Hepatocyte (in vitro differentiated cells): ENCODE data around the gene ATG16L2. TPM values are rescaled to one million over a fixed set of nuclear protein-coding genes. Genes with fewer than 3 reads are reported as not detected.
A peak's percentile ranks its signal among the peaks of the same experiment; 100 is the strongest.

ENCODE experiments used
- DNase-seq: peaks from one replicate; pipeline ENCODE4 v3.0.0-alpha.2; 2016; ENCODE audit warnings: low spot score
- H2AFZ ChIP-seq: fragments of 200-600 bp; sonication (generic); 2 replicates; pipeline ENCODE4 v1.6.0; 2016; ENCODE audit warnings: antibody characterized with exemption, mild to moderate bottlenecking
- H3K27ac ChIP-seq: fragments of 200-600 bp; sonication (generic); 2 replicates; pipeline ENCODE4 v1.5.1; 2016; ENCODE audit warnings: mild to moderate bottlenecking
- H3K27me3 ChIP-seq: fragments of 200-600 bp; sonication (generic); 2 replicates; pipeline ENCODE4 v1.6.1; 2016
- H3K36me3 ChIP-seq: fragments of 200-600 bp; sonication (generic); replicated peaks from 2 replicates; pipeline ENCODE4 v1.5.1; 2016; ENCODE audit warnings: low read depth; ENCODE audit not compliant: insufficient read depth
- H3K4me1 ChIP-seq: fragments of 200-600 bp; sonication (generic); 2 replicates; pipeline ENCODE4 v1.5.1; 2016; ENCODE audit warnings: mild to moderate bottlenecking, moderate library complexity; ENCODE audit not compliant: insufficient read depth
- H3K4me2 ChIP-seq: fragments of 200-600 bp; sonication (generic); 2 replicates; pipeline ENCODE4 v1.6.0; 2016
- H3K4me3 ChIP-seq: fragments of 200-600 bp; sonication (generic); 2 replicates; pipeline ENCODE4 v1.5.1; 2016; ENCODE audit warnings: mild to moderate bottlenecking
- H3K79me2 ChIP-seq: fragments of 200-600 bp; sonication (generic); 2 replicates; pipeline ENCODE4 v1.6.0; 2017; ENCODE audit warnings: mild to moderate bottlenecking
- H3K9me2 ChIP-seq: fragments of 200-600 bp; sonication (generic); replicated peaks from 2 replicates; pipeline ENCODE4 v1.6.0; 2017; ENCODE audit warnings: mild to moderate bottlenecking; ENCODE audit not compliant: insufficient read depth
- H3K9me3 ChIP-seq: fragments of 200-600 bp; sonication (generic); 2 replicates; pipeline ENCODE4 v1.5.1; 2016; ENCODE audit warnings: low read depth, mild to moderate bottlenecking
- H4K20me1 ChIP-seq: fragments of 200-600 bp; sonication (generic); 2 replicates; pipeline ENCODE4 v1.6.0; 2016; ENCODE audit warnings: mild to moderate bottlenecking; ENCODE audit not compliant: insufficient read depth, poor library complexity, severe bottlenecking
- EZH2 ChIP-seq: fragments of 200-600 bp; sonication (generic); IDR thresholded peaks from 2 replicates; pipeline ENCODE4 v1.6.1; 2016; ENCODE audit warnings: antibody characterized with exemption, mild to moderate bottlenecking, borderline replicate concordance
- EZH2phosphoT487 ChIP-seq: fragments of 200-600 bp; sonication (generic); IDR thresholded peaks from one replicate; pipeline ENCODE4 v1.6.1; 2018; ENCODE audit warnings: antibody characterized with exemption, mild to moderate bottlenecking, low read depth, moderate library complexity; ENCODE audit not compliant: unreplicated experiment, severe bottlenecking
- WGBS: methylation state at CpG from one replicate; pipeline ENCODE4 v1.1.6; 2016; ENCODE audit warnings: low lambda C conversion rate; ENCODE audit errors: missing lambda C conversion rate; 5-methylcytosine and 5-hydroxymethylcytosine counted together
- polyA plus RNA-seq: library from polyadenylated mRNA; unstranded; fragments of >200 nt; fragmentation: Nextera tagmentation; extraction: Ambion mirVana; gene quantifications from 2 replicates; pipeline ENCODE4 v1.2.1, GENCODE V29; 2016
- total RNA-seq: library from RNA; depleted of rRNA; stranded (reverse); fragments of >200 nt; gene quantifications from 2 replicates; pipeline ENCODE4 v1.2.3, GENCODE V29; 2014
- TF ChIP-seq, protein P1 (sequence below): fragments of 200-600 bp; sonication (generic); IDR thresholded peaks from 2 replicates; pipeline ENCODE4 v1.5.1; 2016; ENCODE audit warnings: antibody characterized with exemption, mild to moderate bottlenecking; ENCODE audit not compliant: poor library complexity

The ATG16L2 gene
- total and polyA plus RNA-seq, 2 experiments from 2014 or later: 11.5 to 20.3 TPM

DNA sequence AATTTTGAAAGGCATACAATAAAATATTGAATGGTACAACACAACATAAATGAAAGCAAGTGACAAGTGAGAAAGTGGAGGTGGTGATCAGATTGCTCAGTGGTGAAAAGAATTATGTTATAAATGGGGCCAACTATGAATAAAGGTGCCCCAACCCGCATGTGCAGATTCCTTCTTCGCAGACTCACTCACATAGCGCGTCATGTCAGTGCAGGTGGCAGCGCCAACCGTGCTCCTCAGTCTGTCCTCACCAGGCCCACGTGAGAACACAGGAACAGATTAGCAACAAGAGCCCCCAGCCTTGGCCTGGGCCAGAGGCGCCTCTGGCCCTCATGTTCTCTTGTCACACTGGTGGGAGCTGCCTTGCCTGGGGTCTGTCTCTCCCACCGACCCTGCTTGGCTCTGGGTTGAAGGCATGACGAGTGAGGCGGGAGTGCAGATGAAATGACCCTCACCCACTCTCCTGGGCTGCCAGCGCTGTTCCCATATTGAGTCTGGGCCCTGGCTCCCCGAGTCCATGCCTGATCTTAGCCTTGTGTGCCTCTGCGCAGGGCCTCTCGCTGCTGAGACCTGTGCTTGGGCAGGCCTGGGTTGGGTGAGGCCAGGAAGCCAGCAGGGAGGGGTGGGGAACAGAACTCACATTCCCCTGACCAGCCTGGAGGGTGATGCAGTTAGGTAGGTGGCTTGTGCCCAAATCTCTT, 6.4 kb downstream of the ATG16L2 start:
- WGBS: 97% methylated on average over 15 of the region's 15 CpGs
- Histone ChIP-seq H3K4me2 (peak overlapping the region; percentile 100), H3K27me3 (no peaks in the 10 kb centered on the region), H3K9me3 (no peaks in the 10 kb centered on the region), H3K79me2 (peaks cover 5% of the 10 kb centered on the region), H2AFZ (no peak overlapping the region), H3K36me3 (no peaks in the 10 kb centered on the region), H3K27ac (no peak overlapping the region), H3K9me2 (no peaks in the 10 kb centered on the region), H3K4me1 (peaks cover 12% of the 10 kb centered on the region), H4K20me1 (no peaks in the 10 kb centered on the region), H3K4me3 (no peak overlapping the region)
- DNase-seq: no peak
- TF ChIP-seq, protein P1, sequence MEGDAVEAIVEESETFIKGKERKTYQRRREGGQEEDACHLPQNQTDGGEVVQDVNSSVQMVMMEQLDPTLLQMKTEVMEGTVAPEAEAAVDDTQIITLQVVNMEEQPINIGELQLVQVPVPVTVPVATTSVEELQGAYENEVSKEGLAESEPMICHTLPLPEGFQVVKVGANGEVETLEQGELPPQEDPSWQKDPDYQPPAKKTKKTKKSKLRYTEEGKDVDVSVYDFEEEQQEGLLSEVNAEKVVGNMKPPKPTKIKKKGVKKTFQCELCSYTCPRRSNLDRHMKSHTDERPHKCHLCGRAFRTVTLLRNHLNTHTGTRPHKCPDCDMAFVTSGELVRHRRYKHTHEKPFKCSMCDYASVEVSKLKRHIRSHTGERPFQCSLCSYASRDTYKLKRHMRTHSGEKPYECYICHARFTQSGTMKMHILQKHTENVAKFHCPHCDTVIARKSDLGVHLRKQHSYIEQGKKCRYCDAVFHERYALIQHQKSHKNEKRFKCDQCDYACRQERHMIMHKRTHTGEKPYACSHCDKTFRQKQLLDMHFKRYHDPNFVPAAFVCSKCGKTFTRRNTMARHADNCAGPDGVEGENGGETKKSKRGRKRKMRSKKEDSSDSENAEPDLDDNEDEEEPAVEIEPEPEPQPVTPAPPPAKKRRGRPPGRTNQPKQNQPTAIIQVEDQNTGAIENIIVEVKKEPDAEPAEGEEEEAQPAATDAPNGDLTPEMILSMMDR: no peak
- TF ChIP-seq EZH2phosphoT487 (no peak), EZH2 (no peak)

DNA sequence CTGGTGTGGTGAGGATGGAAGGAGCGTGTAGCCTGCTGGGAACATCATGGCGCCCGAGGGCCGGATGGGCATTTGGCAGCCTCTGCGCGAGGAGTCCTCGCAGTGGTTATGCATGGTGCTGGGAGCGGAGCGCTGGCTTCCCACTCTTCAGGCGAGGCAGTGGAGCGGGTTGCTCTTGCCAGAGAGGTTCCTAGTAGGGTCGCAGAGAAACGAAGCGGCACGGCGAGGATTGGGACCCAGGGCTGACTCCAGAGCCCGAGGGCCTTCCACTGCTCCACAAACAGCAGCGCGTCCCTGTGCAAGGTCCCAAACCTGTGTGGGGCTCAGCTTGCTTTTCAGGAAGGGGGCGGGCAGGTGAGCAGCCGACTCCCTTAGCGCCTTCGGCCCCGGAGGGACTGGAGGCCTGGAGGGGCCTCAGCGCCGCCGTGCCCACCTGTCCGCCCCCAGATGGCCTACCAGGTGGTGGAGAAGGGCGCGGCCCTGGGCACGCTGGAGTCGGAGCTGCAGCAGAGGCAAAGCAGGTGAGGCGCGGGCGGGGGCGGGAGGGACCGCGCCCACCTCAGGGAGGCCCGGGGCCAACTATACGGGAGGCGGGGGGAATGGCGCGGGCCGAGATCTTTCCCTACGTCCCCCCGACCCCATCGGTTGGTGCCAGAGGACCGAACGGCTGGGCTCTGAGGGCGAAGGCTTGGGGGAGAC, 7.2 kb downstream of the ATG16L2 start:
- Histone ChIP-seq H3K9me3 (no peaks in the 10 kb centered on the region), H3K4me1 (peaks cover 11% of the 10 kb centered on the region), H3K36me3 (no peaks in the 10 kb centered on the region), H2AFZ (peak overlapping the region; percentile 89), H3K9me2 (no peaks in the 10 kb centered on the region), H3K4me3 (peak overlapping the region; percentile 70), H3K27me3 (no peaks in the 10 kb centered on the region), H3K27ac (peak overlapping the region; percentile 58), H3K79me2 (no peaks in the 10 kb centered on the region), H3K4me2 (peak overlapping the region; percentile 100), H4K20me1 (no peaks in the 10 kb centered on the region)
- peak; percentile 39 for DNase-seq
- TF ChIP-seq EZH2: no peak
- TF ChIP-seq, protein P1: no peak
- no peak for TF ChIP-seq EZH2phosphoT487
- WGBS: 68% methylated on average over 27 of the region's 50 CpGs

DNA sequence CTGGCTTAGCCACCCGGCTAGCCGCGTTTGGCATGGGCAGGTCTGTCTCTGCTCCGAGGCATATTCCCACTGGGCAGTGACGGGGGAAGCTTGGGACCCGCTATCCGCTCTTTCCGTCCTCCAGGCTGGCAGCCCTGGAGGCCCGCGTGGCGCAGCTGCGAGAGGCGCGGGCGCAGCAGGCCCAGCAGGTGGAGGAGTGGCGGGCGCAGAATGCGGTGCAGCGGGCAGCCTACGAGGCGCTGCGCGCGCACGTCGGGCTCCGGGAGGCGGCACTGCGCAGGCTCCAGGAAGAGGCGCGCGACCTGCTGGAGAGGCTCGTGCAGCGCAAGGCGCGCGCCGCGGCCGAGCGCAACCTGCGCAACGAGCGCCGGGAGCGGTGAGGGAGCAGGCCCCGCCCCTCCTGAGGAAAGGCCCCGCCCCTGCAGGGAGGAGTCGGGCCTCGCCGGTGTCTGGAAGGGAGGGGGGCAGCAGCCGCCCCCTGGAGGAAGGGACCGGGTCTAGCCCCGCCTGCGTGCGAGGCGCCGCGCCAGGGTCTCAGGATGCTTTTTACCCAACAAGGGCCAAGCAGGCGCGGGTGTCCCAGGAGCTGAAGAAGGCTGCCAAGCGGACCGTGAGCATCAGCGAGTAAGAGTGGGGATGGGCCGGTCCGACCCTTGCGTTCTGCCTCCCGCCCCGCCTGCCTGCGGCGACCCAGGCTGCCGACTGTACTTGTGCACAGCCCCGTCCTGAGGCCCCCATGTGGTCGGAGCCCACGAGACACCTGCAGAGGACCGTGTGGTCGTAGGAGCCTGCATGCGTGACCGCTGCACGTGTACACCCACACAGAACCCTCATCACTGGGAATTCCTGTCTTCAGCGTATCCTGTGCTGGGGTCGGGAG, 7.9 kb downstream of the ATG16L2 start:
- H3K4me1 ChIP-seq: peaks cover 11% of the 10 kb centered on the region
- no peaks in the 10 kb centered on the region for H3K36me3 ChIP-seq
- TF ChIP-seq, protein P1: no peak
- TF ChIP-seq EZH2 (no peak), EZH2phosphoT487 (no peak)
- peak; percentile 97 for DNase-seq
- no peaks in the 10 kb centered on the region for H3K9me3 ChIP-seq
- H3K27me3 ChIP-seq: no peaks in the 10 kb centered on the region
- peak overlapping the region; percentile 58 for H3K27ac ChIP-seq
- peak overlapping the region; percentile 100 for H3K4me2 ChIP-seq
- peak overlapping the region; percentile 70 for H3K4me3 ChIP-seq
- no peaks in the 10 kb centered on the region for H3K9me2 ChIP-seq
- 3% methylated on average over 68 of the region's 82 CpGs for WGBS
- no peaks in the 10 kb centered on the region for H4K20me1 ChIP-seq
- peak overlapping the region; percentile 89 for H2AFZ ChIP-seq
- no peaks in the 10 kb centered on the region for H3K79me2 ChIP-seq
